Mammary epithelial cell (primary cell): ENCODE results near the gene C1orf21.

Experiments used
- CTCF ChIP-seq, 2 donors: IDR thresholded peaks in 1 of 2; conservative IDR thresholded peaks in 1 of 2; 2 replicates each; pipeline ENCODE4 v1.5.1; 2011 to 2012; ENCODE audit warnings: inconsistent platforms in 2 of 2, low read length in 2 of 2, mild to moderate bottlenecking in 2 of 2, control low read depth in 1 of 2, low read depth in 1 of 2; ENCODE audit not compliant: insufficient read depth in 1 of 2; ENCODE audit errors: extremely low read depth in 1 of 2
- EZH2 ChIP-seq: IDR thresholded peaks from 2 replicates; pipeline ENCODE4 v1.6.1; 2012; ENCODE audit warnings: low read length, inconsistent platforms, borderline replicate concordance

- TF ChIP-seq CTCF (conservative IDR thresholded peaks at IDR 0.05 in 1 of 2, IDR thresholded peaks at IDR 0.05 in 1 of 2; ENCODE audit: extremely low read depth in 1 of 2, insufficient read depth in 1 of 2, low read depth in 1 of 2, low read length in 2 of 2) (no peak), EZH2 (no peak)
Observed at GRCh38 chr1:184588701-184589100, 201.9 kb downstream of the C1orf21 start.
